Subcutaneous adipose tissue (tissue), 4 donors: Measurements from ENCODE around the gene GPR18. TPM values are rescaled to one million over a fixed set of nuclear protein-coding genes. Genes with fewer than 3 reads are reported as not detected.

ENCODE experiments used
- total RNA-seq, 4 donors: library from RNA; depleted of rRNA; stranded (reverse); fragments of >200 nt; gene quantifications; one replicate each; pipeline ENCODE4 v1.1.0, GENCODE V29; 2016
- TF ChIP-seq, protein P1 (sequence below): fragments of 450-650 bp; IDR thresholded peaks from one replicate; pipeline ENCODE4 v1.5.1; 2016; ENCODE audit warnings: low read depth, mild to moderate bottlenecking, control low read depth, antibody characterized with exemption, moderate library complexity

The GPR18 gene
- total RNA-seq, 4 donors from 2014 or later: 0.51 TPM; not detected in 3

GRCh38 chr13:99273128-99273527, 14.9 kb upstream of the GPR18 start:
- TF ChIP-seq, protein P1, sequence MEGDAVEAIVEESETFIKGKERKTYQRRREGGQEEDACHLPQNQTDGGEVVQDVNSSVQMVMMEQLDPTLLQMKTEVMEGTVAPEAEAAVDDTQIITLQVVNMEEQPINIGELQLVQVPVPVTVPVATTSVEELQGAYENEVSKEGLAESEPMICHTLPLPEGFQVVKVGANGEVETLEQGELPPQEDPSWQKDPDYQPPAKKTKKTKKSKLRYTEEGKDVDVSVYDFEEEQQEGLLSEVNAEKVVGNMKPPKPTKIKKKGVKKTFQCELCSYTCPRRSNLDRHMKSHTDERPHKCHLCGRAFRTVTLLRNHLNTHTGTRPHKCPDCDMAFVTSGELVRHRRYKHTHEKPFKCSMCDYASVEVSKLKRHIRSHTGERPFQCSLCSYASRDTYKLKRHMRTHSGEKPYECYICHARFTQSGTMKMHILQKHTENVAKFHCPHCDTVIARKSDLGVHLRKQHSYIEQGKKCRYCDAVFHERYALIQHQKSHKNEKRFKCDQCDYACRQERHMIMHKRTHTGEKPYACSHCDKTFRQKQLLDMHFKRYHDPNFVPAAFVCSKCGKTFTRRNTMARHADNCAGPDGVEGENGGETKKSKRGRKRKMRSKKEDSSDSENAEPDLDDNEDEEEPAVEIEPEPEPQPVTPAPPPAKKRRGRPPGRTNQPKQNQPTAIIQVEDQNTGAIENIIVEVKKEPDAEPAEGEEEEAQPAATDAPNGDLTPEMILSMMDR: no peak

GRCh38 chr13:99272481-99272880, 14.3 kb upstream of the GPR18 start:
- TF ChIP-seq, protein P1: no peak

DNA sequence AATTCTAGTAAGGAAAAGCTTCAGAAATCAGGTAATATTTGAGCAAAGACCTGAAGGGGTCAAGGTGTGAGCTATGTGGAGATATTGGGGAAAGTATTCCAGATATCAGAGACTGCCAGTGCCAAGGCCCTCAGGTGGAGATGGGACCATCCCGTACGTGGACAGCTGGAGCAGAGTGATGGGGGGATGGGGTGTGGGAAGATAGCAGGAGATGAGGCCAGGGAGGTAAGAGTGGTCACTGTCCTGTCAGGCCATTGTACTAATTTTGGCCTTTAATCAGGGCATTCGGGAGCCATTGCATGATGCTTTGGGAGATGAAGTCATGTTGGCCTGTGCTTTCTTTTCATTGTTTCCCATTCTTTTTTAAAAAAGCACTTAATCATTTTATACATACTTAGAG, 13.1 kb upstream of the GPR18 start:
- TF ChIP-seq, protein P1: no peak

GRCh38 chr13:99270518-99270917, 12.3 kb upstream of the GPR18 start:
- TF ChIP-seq, protein P1: no peak

DNA sequence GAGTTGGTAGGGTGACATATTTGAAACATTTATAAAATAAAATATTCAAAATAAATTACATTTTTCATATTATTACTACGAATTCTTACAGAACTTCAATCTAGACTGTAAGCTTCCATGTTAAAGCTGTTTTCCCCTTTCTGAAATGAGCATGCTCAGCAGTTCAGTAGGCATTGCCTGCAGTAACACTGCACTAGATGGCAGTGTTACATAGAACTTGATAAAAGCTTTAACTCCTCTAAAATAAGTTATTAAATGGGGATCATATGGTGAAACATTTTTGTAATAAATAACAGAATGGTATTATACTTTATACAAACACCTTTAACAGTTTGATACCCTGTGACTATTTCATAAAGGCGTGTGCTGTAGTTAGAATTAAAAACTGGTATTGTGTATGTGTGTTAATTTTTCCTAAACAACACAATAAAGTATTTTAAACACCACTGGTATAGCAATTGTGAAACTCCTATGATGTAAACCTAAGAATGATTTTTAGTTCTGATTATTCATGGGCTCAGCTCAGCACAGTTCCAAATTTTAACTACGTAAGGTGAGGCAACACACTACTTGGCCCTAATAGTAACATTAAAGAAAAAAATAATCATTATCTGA, 11.6 kb upstream of the GPR18 start:
- TF ChIP-seq, protein P1: no peak

- TF ChIP-seq, protein P1: no peak
Measured at GRCh38 chr13:99268822-99269221, 10.6 kb upstream of the GPR18 start.

DNA sequence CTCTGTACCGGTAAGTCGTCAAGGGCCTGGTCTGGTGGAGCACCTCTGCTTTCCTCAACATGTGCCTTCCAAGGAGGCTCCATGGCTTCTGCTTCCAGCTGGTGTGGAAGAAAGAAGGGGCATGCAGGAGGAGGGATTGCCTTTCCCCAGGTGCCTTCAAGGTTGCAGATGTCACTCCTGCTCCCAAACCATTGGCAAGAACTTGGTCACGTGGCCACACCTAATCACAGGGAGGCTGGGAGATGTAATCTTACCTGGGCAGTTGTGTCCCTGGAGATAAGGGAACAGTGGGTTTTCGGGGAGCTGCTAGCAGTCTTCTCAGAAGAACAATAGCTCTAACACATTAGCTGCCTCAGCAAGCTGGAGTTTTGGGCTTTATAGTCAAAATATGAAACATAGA, 9.7 kb upstream of the GPR18 start:
- TF ChIP-seq, protein P1: no peak
